IMR-90 (cell line): ENCODE data around the gene GABRR3.

Source experiments
- BHLHE40 ChIP-seq: fragments of 150-350 bp; IDR thresholded peaks from 2 replicates; pipeline ENCODE4 v1.6.1; 2016; ENCODE audit warnings: mild to moderate bottlenecking, low read depth, low read length
- CEBPB ChIP-seq: IDR thresholded peaks from 2 replicates; pipeline ENCODE4 v1.6.1; 2012; ENCODE audit warnings: low read depth, low read length, improper control_type of control experiment
- ELK1 ChIP-seq: fragments of 150-350 bp; IDR thresholded peaks from 2 replicates; pipeline ENCODE4 v1.6.1; 2016; ENCODE audit warnings: low read depth, mild to moderate bottlenecking, low read length, moderate library complexity, borderline replicate concordance
- FOS ChIP-seq: fragments of 150-350 bp; IDR thresholded peaks from 2 replicates; pipeline ENCODE4 v1.6.1; 2016; ENCODE audit warnings: low read depth, low read length
- MAZ ChIP-seq: IDR thresholded peaks from 2 replicates; pipeline ENCODE4 v1.6.1; 2012; ENCODE audit warnings: low read depth, mild to moderate bottlenecking, low read length, improper control_type of control experiment, moderate library complexity, borderline replicate concordance
- MXI1 ChIP-seq: IDR thresholded peaks from 2 replicates; pipeline ENCODE4 v1.6.1; 2012; ENCODE audit warnings: low read depth, mild to moderate bottlenecking, low read length, moderate library complexity, borderline replicate concordance
- POLR2A ChIP-seq: IDR thresholded peaks from 2 replicates; pipeline ENCODE4 v1.6.1; 2012; ENCODE audit warnings: mild to moderate bottlenecking, low read depth, low read length
- SMC3 ChIP-seq: fragments of 150-350 bp; IDR thresholded peaks from 2 replicates; pipeline ENCODE4 v1.6.1; 2016; ENCODE audit warnings: low read depth, mild to moderate bottlenecking, antibody characterized with exemption, low read length, moderate library complexity
- USF2 ChIP-seq: fragments of 150-350 bp; IDR thresholded peaks from 2 replicates; pipeline ENCODE4 v1.6.1; 2017; ENCODE audit warnings: mild to moderate bottlenecking, antibody characterized with exemption, low read length, low read depth
- TF ChIP-seq, protein P1 (sequence below): conservative IDR thresholded peaks from 2 replicates; pipeline ENCODE4 v1.5.1; 2012; ENCODE audit warnings: mild to moderate bottlenecking, low read depth, low read length, improper control_type of control experiment

DNA sequence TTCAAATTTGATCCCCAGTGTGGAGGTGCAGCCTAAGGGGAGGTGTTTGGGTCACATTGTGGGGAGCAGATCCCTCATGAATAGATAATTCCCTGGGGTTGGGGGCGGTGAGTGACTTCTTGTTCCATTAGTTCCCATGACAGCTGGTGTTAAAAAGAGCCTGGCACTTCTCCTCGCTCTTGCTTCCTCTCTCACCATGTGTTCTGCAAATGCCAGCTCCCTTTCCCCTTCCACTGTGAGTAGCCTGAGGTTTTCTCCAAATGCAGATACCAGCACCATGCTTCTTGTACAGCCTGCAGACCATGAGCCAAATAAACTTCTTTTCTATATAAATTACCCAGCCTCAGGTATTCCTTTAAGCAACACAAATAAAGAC is 86.0 kb downstream of the GABRR3 start:
- TF ChIP-seq ELK1 (no peak), MAZ (no peak), SMC3 (no peak), POLR2A (no peak), USF2 (no peak), CEBPB (no peak), BHLHE40 (no peak), FOS (no peak), MXI1 (no peak)
- TF ChIP-seq, protein P1, sequence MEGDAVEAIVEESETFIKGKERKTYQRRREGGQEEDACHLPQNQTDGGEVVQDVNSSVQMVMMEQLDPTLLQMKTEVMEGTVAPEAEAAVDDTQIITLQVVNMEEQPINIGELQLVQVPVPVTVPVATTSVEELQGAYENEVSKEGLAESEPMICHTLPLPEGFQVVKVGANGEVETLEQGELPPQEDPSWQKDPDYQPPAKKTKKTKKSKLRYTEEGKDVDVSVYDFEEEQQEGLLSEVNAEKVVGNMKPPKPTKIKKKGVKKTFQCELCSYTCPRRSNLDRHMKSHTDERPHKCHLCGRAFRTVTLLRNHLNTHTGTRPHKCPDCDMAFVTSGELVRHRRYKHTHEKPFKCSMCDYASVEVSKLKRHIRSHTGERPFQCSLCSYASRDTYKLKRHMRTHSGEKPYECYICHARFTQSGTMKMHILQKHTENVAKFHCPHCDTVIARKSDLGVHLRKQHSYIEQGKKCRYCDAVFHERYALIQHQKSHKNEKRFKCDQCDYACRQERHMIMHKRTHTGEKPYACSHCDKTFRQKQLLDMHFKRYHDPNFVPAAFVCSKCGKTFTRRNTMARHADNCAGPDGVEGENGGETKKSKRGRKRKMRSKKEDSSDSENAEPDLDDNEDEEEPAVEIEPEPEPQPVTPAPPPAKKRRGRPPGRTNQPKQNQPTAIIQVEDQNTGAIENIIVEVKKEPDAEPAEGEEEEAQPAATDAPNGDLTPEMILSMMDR: no peak
